Measurements from ENCODE around the gene POU2AF1. TPM values are rescaled to one million over a fixed set of nuclear protein-coding genes. Genes with fewer than 3 reads are reported as not detected.
"Not testable (repeated sequence)": the region's sequence is repeated elsewhere in the genome, so short reads cannot be mapped to it uniquely, and the experiment has no call there.

POU2AF1 gene
- total RNA-seq, 1 donor from 2014 or later = not detected

DNA sequence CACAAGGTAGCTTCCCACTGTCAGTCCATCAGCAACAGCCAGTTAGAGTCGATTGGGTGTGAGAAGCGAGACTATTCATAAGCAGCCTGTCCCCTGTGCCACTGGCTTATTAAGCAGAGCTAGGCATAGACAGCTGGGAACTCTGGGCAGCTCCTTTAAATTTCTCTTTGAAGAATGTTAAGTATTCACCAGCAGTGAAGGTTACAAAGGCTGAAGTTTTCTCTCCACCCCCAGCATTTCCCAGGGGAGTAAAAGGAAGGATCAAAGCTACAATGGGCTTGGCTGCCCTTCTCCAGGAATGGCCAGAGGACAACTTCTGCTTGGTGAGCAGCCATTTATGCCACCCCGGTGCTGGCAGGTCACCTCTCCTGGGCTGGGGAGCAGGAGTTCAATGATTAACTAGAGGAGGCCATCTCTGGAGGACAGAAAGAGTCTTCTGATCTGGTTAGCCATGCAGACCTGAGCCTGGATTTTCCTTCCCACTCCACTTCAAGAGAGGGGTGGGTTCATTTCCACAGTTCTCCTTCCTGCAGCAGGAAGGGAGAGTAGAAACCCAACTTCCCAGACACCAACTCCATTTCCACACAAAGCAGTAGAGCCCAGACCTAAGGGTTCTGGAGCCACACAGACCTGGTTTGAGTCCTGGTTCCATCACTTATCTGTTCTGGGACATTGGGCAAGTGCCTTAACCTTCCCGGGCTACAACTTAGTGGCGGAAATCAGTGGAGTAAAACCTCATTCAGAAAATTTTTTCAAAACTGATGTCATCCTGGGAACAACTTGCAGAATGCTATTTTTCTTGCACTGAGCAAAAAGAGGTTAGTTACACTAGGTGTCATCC, 58.1 kb downstream of the POU2AF1 start:
- Mint-ChIP-seq H3K27ac (ENCODE audit: unreplicated experiment) (no peak overlapping the region), H3K4me1 (ENCODE audit: low read depth, unreplicated experiment) (no peaks in the 10 kb centered on the region), H3K27me3 (ENCODE audit: unreplicated experiment) (peaks cover 2% of the 10 kb centered on the region), H3K4me3 (ENCODE audit: unreplicated experiment) (no peak overlapping the region), H3K9me3 (ENCODE audit: unreplicated experiment) (no peaks in the 10 kb centered on the region), H3K36me3 (ENCODE audit: unreplicated experiment) (no peaks in the 10 kb centered on the region)
- DNase-seq = no peak
- TF ChIP-seq CTCF (IDR thresholded peaks at IDR 0.05; ENCODE audit: partially characterized antibody, unreplicated experiment) = no peak

DNA sequence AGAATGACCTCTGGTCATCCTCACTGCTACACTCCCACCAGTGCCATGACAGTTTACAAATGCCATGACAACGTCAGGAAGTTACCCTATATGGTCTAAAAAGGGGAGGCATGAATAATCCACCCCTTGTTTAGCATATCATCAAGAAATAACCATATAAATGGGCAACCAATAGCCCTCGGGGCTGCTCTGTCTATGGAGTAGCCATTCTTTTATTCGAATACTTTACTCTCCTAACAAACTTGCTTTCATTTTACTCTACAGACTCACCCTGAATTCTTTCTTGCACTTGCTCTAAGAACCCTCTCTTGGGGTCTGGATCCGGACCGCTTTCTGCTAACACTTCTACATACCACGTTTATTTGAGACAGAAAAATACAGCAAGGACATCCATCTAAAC, 58.9 kb downstream of the POU2AF1 start:
- H3K27me3 Mint-ChIP-seq (ENCODE audit: unreplicated experiment); H3K4me3 Mint-ChIP-seq (ENCODE audit: unreplicated experiment); H3K36me3 Mint-ChIP-seq (ENCODE audit: unreplicated experiment); DNase-seq; H3K4me1 Mint-ChIP-seq (ENCODE audit: low read depth, unreplicated experiment); H3K9me3 Mint-ChIP-seq (ENCODE audit: unreplicated experiment); H3K27ac Mint-ChIP-seq (ENCODE audit: unreplicated experiment): not testable (repeated sequence)

DNA sequence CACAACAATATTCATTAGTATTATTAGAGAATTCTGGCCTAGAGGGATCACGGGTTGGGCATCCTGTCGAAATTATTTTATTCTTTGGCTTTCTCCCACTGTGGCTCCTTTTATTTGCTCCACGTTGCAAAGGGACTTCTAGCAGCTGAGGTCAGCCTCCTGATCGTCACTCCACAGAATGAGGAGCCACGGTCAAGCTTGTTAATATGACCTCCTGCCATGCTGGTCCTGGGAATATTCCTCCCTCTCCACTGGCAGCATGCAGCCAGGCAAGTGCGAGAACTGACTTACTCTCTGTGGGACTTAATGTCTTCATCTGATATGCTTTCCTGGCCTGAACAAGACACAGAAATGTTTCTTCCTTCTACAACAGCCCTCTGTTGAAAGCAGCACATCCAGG, 59.8 kb downstream of the POU2AF1 start:
- no peak overlapping the region for H3K27ac Mint-ChIP-seq (ENCODE audit: unreplicated experiment)
- TF ChIP-seq CTCF (IDR thresholded peaks at IDR 0.05; ENCODE audit: partially characterized antibody, unreplicated experiment) = no peak
- no peaks in the 10 kb centered on the region for H3K9me3 Mint-ChIP-seq (ENCODE audit: unreplicated experiment)
- no peaks in the 10 kb centered on the region for H3K27me3 Mint-ChIP-seq (ENCODE audit: unreplicated experiment)
- no peaks in the 10 kb centered on the region for H3K4me1 Mint-ChIP-seq (ENCODE audit: low read depth, unreplicated experiment)
- H3K36me3 Mint-ChIP-seq (ENCODE audit: unreplicated experiment) = no peaks in the 10 kb centered on the region
- DNase-seq = no peak
- H3K4me3 Mint-ChIP-seq (ENCODE audit: unreplicated experiment) = no peak overlapping the region

GRCh38 chr11:111312076-111312475, 67.0 kb downstream of the POU2AF1 start:
- Mint-ChIP-seq H3K27me3 (ENCODE audit: unreplicated experiment) (peaks cover 3% of the 10 kb centered on the region), H3K4me1 (ENCODE audit: low read depth, unreplicated experiment) (peaks cover 3% of the 10 kb centered on the region), H3K36me3 (ENCODE audit: unreplicated experiment) (no peaks in the 10 kb centered on the region), H3K9me3 (ENCODE audit: unreplicated experiment) (no peaks in the 10 kb centered on the region), H3K4me3 (ENCODE audit: unreplicated experiment) (no peak overlapping the region), H3K27ac (ENCODE audit: unreplicated experiment) (no peak overlapping the region)
- DNase-seq = no peak
- TF ChIP-seq CTCF (IDR thresholded peaks at IDR 0.05; ENCODE audit: partially characterized antibody, unreplicated experiment) = no peak

GRCh38 chr11:111310723-111311122, 68.4 kb downstream of the POU2AF1 start:
- H3K9me3 Mint-ChIP-seq (ENCODE audit: unreplicated experiment) = no peaks in the 10 kb centered on the region
- H3K27me3 Mint-ChIP-seq (ENCODE audit: unreplicated experiment) = peaks cover 3% of the 10 kb centered on the region
- no peak overlapping the region for H3K4me3 Mint-ChIP-seq (ENCODE audit: unreplicated experiment)
- no peaks in the 10 kb centered on the region for H3K36me3 Mint-ChIP-seq (ENCODE audit: unreplicated experiment)
- peaks cover 3% of the 10 kb centered on the region for H3K4me1 Mint-ChIP-seq (ENCODE audit: low read depth, unreplicated experiment)
- no peak for TF ChIP-seq CTCF (IDR thresholded peaks at IDR 0.05; ENCODE audit: partially characterized antibody, unreplicated experiment)
- DNase-seq = no peak
- no peak overlapping the region for H3K27ac Mint-ChIP-seq (ENCODE audit: unreplicated experiment)
